ENCODE data around the gene RAB4A.

GRCh38 chr1:229224308-229224707 is 46.6 kb upstream of the RAB4A start:
- TF ChIP-seq POLR2A (IDR thresholded peaks at IDR 0.05; ENCODE audit: low read length) (no peak), GATA1 (IDR thresholded peaks at IDR 0.05; ENCODE audit: low read depth, low read length) (no peak)

Data from erythroblast (primary cell).